Measurements from ENCODE around the gene WWC2. TPM values are rescaled to one million over a fixed set of nuclear protein-coding genes. Genes with fewer than 3 reads are reported as not detected.

WWC2 gene
- total RNA-seq, 1 experiment from 2014 or later, result 126 TPM

DNA sequence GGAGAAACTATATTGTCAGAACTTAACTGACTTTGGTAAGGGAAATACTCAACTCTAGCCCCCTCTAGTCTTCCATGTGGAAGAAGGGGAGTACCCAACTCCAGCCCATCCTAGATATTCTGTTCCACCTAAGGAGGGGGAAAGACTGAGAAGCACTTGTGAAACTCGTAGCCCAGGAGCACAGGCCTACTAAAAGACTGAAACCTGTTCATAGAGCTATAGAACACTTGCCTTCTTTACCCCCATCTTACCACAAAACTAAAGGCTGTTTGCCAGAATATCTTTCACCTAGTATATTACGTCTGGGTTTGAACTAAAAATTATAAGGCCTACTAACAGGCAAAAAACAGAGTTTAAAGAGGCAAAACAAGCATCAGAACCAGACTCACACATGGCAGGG is 205.5 kb downstream of the WWC2 start:
- ChIA-PET POLR2A (no interaction called here), CTCF (no interaction called here)
- Mint-ChIP-seq H3K4me3 (no peak overlapping the region), H3K4me1 (no peaks in the 10 kb centered on the region), H3K27me3 (ENCODE audit: low read depth) (no peaks in the 10 kb centered on the region), H3K36me3 (peaks cover 29% of the 10 kb centered on the region), H3K9me3 (no peaks in the 10 kb centered on the region), H3K27ac (no peak overlapping the region)
- DNase-seq (ENCODE audit: low spot score), result no peak
- no peak for ATAC-seq
- TF ChIP-seq ETV6 (CRISPR knock-in tag; IDR thresholded peaks at IDR 0.05) (no peak), ATF6 (CRISPR knock-in tag; IDR thresholded peaks at IDR 0.05) (no peak), ZNF263 (CRISPR knock-in tag; IDR thresholded peaks at IDR 0.05; ENCODE audit: low read depth) (no peak), JAZF1 (CRISPR knock-in tag; IDR thresholded peaks at IDR 0.05) (no peak), ZNF671 (CRISPR knock-in tag; IDR thresholded peaks at IDR 0.05) (no peak), GRHL2 (CRISPR knock-in tag; IDR thresholded peaks at IDR 0.05; ENCODE audit: insufficient replicate concordance, severe bottlenecking) (no peak), ZNF232 (CRISPR knock-in tag; IDR thresholded peaks at IDR 0.05) (no peak), CBFB (CRISPR knock-in tag; IDR thresholded peaks at IDR 0.05; ENCODE audit: low read depth) (no peak), CREM (CRISPR knock-in tag; IDR thresholded peaks at IDR 0.05) (no peak), E2F5 (CRISPR knock-in tag; IDR thresholded peaks at IDR 0.05) (no peak), NFYB (CRISPR knock-in tag; conservative IDR thresholded peaks at IDR 0.05; ENCODE audit: low read depth) (no peak), ATF3 (CRISPR knock-in tag; conservative IDR thresholded peaks at IDR 0.05) (no peak), RELA (CRISPR knock-in tag; IDR thresholded peaks at IDR 0.05; ENCODE audit: borderline replicate concordance) (no peak), CDX4 (CRISPR knock-in tag; IDR thresholded peaks at IDR 0.05; ENCODE audit: borderline replicate concordance) (no peak), ZNF416 (CRISPR knock-in tag; IDR thresholded peaks at IDR 0.05) (no peak)
- TF ChIP-seq, protein P1, sequence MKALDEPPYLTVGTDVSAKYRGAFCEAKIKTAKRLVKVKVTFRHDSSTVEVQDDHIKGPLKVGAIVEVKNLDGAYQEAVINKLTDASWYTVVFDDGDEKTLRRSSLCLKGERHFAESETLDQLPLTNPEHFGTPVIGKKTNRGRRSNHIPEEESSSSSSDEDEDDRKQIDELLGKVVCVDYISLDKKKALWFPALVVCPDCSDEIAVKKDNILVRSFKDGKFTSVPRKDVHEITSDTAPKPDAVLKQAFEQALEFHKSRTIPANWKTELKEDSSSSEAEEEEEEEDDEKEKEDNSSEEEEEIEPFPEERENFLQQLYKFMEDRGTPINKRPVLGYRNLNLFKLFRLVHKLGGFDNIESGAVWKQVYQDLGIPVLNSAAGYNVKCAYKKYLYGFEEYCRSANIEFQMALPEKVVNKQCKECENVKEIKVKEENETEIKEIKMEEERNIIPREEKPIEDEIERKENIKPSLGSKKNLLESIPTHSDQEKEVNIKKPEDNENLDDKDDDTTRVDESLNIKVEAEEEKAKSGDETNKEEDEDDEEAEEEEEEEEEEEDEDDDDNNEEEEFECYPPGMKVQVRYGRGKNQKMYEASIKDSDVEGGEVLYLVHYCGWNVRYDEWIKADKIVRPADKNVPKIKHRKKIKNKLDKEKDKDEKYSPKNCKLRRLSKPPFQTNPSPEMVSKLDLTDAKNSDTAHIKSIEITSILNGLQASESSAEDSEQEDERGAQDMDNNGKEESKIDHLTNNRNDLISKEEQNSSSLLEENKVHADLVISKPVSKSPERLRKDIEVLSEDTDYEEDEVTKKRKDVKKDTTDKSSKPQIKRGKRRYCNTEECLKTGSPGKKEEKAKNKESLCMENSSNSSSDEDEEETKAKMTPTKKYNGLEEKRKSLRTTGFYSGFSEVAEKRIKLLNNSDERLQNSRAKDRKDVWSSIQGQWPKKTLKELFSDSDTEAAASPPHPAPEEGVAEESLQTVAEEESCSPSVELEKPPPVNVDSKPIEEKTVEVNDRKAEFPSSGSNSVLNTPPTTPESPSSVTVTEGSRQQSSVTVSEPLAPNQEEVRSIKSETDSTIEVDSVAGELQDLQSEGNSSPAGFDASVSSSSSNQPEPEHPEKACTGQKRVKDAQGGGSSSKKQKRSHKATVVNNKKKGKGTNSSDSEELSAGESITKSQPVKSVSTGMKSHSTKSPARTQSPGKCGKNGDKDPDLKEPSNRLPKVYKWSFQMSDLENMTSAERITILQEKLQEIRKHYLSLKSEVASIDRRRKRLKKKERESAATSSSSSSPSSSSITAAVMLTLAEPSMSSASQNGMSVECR (CRISPR knock-in tag; IDR thresholded peaks at IDR 0.05; ENCODE audit: borderline replicate concordance), result no peak
- TF ChIP-seq, protein P2, sequence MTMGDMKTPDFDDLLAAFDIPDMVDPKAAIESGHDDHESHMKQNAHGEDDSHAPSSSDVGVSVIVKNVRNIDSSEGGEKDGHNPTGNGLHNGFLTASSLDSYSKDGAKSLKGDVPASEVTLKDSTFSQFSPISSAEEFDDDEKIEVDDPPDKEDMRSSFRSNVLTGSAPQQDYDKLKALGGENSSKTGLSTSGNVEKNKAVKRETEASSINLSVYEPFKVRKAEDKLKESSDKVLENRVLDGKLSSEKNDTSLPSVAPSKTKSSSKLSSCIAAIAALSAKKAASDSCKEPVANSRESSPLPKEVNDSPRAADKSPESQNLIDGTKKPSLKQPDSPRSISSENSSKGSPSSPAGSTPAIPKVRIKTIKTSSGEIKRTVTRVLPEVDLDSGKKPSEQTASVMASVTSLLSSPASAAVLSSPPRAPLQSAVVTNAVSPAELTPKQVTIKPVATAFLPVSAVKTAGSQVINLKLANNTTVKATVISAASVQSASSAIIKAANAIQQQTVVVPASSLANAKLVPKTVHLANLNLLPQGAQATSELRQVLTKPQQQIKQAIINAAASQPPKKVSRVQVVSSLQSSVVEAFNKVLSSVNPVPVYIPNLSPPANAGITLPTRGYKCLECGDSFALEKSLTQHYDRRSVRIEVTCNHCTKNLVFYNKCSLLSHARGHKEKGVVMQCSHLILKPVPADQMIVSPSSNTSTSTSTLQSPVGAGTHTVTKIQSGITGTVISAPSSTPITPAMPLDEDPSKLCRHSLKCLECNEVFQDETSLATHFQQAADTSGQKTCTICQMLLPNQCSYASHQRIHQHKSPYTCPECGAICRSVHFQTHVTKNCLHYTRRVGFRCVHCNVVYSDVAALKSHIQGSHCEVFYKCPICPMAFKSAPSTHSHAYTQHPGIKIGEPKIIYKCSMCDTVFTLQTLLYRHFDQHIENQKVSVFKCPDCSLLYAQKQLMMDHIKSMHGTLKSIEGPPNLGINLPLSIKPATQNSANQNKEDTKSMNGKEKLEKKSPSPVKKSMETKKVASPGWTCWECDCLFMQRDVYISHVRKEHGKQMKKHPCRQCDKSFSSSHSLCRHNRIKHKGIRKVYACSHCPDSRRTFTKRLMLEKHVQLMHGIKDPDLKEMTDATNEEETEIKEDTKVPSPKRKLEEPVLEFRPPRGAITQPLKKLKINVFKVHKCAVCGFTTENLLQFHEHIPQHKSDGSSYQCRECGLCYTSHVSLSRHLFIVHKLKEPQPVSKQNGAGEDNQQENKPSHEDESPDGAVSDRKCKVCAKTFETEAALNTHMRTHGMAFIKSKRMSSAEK (CRISPR knock-in tag; IDR thresholded peaks at IDR 0.05; ENCODE audit: borderline replicate concordance), result no peak
- TF ChIP-seq, protein P3, sequence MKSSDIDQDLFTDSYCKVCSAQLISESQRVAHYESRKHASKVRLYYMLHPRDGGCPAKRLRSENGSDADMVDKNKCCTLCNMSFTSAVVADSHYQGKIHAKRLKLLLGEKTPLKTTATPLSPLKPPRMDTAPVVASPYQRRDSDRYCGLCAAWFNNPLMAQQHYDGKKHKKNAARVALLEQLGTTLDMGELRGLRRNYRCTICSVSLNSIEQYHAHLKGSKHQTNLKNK (CRISPR knock-in tag; IDR thresholded peaks at IDR 0.05), result no peak
